Fibroblast of skin of right quadriceps (primary cell): ENCODE data around the gene ZNF592.

Experiments used
- DNase-seq: peaks from one replicate; pipeline ENCODE4 v3.0.0-alpha.2; 2013

The ZNF592 gene

DNA sequence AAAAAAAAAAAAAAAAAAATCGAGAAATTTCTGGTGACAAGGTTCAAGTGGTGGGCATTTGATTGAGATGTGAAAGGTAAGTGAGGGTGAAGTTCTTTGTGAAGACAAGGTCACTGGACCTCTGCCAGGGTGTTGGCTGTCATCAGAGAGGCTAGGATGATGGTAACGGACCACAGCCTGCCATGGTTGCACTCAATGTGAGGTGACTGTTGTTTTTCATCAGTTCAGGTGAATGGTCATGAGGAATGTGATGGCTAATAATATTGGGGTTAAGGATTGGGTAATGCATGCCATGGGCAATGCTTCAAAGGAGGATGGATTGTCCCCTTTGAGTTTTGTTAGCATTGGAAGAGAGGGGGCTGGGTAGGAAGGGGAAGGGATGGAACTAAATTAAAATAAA, 64.5 kb downstream of the ZNF592 start:
- no peak for DNase-seq

DNA sequence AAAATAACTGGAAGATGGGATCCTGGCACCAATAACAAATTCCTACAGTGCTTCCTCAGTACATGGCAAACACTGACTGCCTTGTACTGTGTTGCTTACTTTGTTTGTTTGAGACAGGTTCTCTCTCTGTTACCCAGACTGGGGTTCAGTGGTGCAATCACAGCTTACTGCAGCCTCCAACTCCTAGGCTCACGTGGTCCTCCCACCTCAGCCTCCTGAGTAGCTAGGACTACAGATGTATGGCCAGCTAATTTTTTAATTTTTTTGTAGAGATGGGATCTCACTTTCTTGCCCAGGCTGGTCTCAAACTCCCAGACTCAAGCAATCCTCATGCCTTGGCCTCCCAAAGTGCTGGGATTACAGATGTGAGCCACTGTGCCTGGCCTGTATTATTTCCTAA, 65.0 kb downstream of the ZNF592 start:
- DNase-seq: no peak

DNA sequence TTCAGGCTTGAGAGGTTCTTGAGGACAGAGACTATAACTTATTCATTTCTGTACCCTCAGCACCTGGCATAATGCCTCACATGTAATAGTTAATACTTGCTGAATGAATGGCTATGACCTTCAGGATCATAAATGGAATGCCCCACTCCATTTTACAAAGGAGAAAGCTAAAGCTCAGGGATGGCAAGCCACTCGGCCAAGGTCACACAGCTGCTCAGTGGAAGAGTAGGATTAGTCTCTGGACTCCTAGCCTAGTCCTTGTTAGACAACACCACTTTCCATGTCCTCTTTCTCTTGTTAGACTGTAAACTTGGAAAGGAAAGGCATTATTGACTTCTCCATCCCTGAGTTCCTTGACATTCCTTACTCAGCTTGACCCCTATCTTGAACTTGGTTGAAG, 65.5 kb downstream of the ZNF592 start:
- DNase-seq: no peak

DNA sequence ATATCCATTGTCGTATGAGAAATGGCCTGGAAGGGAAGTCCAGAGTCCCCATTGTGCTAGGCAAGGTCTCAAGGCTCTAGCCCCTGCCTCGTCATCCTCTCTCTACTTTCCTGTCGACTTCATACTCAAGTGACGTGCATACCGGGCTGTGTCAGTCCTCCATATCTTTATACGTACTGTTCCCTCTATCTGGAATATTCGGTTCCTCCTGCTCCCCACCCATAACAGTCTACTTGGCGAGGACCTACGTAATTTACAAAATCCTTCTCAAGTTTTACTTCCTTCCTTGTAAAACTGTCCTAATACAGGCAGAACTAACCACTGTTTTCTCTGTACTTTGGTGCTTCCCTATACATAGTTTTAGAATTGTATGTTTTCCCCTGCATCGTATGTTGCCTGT, 66.5 kb downstream of the ZNF592 start:
- DNase-seq: no peak

DNA sequence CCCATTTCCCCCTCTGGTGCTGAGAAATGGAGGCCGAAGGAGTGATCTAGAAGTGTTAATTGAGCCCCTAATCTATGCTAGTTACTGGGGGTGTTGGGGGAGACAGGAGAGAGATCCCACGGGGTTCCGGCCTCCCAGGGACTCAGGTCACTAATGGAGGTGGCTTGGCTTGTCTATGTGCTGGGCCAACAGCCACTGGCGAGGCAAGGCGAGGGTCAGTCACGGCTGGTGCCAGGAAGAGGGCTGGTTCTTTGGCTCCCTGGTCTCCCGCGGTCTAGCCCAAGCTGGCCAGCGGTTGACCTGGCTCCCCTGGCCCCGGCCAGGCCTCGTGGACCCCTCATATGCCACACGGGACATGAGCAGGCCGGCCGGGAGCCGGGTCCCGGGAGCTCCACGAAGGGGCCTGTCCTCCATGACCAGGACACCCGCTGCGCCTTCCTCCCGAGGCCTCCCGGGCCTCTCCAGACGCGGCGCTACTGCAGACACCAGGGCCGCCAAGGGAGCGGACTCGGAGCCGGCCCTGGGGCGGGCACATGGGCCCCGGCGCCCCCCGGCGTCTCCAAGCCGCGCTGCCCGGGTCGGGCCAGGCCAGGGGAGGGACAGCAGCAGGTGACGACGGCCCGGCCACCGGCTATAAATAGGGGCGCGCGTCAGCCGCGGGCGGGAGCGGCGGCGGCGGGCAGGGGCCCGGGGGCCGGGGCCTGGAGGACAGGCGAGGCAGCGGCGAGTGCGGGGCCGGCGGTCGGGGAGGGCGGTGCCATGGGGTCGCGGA, 68.5 kb downstream of the ZNF592 start, which contains the start of gene ALPK3:
TSS of gene ALPK3 (plus strand) at position 663 of the 772 bp plus-strand sequence. CDS start at position 760, 97 bp downstream.
- no peak for DNase-seq

DNA sequence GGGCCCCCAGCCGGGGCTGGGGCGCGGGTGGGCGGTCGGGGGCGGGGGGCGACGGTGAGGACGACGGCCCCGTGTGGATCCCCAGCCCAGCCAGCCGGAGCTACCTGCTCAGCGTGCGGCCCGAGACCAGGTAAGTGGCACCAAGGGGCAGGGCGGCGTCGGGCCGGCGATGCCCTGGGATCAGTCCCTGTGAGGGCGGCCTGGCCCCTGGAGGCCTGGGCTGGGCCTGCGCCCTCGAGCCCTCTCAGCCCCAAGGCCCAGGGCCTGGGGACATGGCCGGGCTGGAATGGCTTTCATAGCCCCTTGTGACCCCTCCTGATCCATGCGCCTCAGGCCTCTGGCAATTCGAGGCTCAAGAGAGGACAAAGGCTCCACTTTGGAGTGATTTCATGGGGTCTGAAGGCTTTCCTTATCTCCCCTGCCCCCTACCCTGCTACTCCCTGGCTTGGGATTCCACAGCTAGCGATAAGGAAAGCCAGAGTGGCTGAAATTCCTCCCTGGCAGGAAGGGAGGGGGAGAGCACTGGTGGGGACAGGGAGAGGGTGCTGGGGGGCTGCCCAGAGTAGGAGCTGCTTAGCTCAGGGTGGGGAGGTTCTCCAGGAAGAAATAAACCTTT, 69.2 kb downstream of the ZNF592 start:
- DNase-seq: no peak

DNA sequence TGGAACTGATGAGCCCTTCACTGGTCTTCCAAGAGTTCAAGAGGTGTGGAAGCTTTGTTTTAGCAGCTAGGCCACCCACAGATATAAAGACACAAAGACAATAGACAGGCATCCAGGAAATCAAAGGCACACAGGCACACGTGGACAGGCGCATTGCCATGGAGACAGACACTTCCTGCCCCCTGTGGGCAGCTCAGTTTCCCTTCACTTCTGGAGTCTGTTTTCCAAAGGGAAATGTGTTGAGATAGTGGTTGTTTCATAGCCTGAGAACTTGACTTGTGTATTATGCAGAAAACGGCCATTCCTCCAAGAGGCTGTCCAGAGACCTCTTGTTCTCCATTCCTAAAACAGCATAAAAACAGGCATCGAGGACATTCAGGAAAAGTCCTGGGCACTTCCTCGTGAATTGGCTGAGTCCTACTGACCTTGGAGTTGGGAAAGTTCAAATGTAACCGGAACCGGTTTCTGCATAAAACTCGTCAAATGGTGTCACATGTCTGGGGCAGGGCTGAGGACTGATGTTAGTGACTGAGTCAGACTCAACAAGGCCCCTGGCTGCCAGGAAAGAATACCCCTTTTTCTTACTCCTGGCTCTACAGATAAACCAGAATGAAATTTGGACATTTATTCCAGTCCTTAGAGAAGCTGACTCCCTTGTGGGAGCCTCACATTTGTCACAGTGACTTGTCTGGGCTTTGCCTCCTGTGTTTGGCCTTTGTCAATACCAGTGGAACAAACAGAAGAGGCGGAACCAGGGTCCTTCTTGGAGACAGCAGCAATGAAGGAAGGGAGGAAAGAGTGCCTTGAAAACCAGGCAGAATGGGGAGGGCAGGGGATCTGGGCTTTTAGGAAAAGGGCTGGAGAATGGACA, 70.1 kb downstream of the ZNF592 start:
- DNase-seq: peak; percentile 10

DNA sequence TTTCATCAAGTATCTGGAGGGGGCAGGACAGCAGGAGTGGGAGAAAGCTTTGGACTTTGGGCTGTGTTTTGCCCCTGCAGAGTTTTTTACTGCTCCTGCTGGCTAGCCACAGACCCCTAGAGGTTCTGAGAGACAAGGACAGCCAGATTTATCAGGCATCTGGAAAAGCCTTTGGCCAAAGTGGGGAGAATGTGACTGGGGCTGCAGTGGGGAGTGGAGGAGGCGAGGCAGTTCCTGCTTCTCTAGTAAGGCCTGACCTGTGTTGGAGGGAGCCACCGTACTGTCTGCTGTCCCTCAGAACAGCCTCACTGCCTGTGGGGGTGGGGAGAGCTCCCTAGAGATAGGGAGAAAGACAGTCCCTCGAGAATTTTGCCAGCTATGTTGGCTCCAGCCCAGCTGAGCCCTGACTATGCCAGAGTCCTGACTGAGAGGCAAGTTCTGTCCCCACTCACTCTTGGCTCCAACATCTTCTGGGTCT, 70.9 kb downstream of the ZNF592 start:
- DNase-seq: no peak

DNA sequence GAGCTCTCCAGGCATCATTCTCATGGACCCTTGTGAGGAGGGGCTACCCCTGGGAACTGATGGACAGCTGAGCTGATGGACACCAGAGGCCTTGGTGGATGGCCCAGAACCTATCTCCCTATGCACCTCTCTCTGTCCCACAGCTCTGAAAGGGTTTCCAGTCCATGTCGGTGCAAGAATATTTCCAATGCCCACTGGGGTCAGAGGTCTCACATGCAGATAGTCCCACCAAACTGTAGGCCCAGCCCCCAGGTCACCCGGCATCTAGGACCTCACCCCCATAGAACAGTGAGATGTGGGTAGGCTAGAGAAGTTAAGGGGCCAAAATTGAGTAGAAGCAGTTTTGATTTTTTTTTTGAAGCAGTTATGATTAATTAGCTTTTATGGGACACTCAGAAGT, 71.4 kb downstream of the ZNF592 start:
- DNase-seq: no peak

DNA sequence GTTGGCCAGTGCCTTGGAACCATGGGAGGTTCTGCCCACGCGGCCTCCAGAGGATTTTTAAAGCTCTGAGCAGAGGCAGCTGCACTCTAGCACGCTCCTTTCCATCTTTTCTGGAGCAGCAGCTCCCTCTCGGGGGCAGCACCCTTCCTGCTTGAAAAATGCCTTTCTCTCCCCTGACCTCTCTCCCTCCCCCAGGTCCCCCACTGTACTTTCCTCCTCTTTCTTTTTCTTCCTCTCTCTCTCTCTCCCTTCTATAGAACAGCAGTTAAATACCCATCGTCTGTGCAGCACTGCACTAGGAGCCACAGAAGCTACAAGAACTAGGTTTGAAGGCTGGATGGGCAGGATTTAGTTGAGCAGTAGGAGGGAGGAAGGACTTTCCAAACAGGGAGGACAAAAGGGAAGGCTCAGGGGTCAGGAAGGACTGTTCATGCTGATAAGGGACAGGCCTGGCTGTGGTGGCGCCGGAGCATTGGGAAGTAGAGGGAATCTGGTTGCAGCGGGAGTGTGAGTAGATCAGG, 73.2 kb downstream of the ZNF592 start:
- no peak for DNase-seq

DNA sequence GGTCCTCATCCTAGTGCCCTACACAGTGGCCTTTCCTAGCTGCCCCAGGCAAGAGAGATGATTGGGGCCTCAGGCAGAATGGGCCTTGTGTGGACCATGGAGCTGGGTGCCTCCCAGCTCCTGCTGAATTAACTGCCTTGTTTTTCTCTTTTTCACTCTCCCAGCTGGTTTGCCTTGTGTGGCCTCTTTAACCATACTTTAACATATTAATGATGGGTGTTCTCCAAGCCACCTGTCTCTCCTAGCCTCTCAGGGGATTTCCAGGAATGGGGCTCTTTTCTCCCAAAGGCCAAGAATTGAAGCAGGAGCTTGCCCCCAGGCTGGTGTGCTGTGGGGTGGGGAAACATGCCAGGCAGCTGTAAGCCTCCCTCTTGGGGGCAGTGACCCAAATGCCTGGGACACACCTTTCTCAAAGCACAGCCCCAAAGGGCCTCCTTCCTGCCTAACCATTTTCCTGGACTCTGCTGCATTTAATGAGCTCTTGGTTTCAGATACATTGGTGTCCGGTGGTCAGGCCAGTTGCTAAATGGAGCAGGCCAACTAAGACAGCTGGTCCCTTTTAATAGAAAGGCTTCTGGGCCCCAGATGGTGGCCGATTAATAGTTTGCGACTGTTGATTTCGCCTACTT, 74.4 kb downstream of the ZNF592 start:
- no peak for DNase-seq

DNA sequence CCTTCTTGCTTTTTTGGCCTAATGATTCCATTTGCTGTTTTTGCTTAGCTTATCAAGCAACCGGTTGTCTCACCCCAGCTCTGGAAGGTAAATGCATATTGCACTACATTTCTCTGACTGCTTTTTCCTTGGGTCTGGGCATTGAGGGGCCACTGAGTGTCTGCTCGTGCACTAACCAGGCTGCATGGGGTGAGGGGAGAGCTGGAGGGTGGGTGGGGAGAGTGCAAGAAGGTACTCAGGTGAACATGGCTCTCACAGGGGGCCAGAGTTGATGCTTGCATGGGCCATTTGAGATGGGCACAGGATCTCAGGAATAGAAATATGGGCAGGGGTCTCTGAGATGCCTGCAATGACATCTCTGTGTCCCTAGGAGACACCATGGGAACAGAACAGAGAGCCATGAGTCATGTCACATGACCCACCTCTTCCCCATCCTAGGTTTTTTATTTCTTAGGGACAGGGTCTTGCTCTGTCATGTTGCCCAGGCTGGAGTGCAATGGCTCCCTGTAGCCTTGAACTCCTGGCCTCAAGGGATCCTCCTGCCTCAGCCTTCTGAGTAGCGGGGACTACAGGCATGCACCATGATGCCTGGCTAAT, 75.0 kb downstream of the ZNF592 start:
- no peak for DNase-seq

DNA sequence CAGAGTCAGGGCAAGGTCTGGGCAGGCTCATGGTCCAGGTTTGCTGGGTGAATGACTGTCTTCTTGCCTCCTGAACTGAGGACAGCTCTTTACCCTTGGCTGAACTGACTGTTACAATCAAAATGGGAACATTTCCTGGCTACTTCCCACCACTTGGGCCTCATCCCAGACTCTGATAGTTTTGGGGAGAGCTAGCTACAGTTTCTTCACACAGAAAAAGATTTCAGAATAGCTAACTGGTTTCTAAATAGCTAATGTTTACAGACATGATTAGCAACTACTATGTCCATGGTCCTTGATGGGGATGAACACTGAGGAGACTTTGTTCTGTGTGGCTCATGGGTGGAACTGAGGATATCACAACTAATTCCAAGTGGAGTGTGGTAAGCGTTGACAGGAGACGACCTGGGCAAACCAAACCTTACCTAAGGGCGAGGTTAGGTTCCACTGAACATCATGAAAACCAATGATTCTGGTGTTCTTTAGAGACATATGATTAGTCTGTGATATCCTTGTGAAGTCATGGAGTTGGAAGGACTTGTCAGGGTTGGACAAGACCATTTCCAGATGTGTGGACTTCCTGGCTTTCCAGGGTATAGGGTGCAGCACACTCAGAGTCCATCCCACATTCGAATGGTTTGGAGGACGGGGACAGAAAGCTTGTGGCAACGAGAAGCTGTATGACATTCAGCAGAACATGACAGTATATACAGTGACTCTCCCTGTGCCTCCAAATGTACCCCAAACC, 76.0 kb downstream of the ZNF592 start:
- no peak for DNase-seq

DNA sequence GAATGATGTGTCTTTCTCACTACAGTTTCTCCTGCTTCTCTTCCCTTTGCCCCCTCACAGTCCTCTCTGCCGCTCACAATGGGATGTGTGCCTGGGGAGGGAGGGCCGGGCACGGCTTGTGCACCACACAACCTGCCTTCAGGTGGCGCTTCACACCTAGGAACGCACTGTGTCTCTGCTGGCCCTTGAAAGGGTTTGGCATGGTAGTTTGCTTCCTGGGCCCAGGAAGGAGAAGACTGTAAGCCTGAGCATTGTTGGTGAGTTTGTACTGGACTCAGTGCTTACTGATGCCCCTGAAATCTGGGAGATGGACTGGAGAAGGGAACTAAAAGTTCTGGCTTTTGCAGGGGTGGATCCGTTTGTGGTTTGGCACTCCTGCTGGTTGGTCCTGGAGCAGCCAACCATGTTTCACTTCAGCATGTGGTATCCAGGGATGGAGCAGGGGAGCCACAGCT, 78.0 kb downstream of the ZNF592 start:
- no peak for DNase-seq

DNA sequence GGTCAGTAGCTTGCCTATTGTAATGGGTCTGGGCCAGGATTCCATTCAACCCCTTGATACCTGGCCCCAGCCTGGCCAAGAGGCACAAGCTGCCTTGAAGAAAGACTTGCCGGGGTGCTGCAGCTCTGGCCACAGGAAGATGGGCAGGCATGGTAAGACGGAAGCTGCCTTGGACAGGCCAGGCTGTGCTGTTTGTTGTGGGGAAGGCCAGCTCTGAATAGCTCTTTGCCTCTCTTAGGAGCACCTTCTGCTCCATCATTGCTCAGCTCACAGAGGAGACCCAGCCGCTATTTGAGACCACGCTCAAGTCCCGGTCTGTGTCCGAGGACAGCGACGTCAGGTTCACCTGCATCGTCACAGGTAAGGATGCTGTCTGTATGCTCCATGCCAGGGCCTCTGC, 78.9 kb downstream of the ZNF592 start:
- DNase-seq: no peak

DNA sequence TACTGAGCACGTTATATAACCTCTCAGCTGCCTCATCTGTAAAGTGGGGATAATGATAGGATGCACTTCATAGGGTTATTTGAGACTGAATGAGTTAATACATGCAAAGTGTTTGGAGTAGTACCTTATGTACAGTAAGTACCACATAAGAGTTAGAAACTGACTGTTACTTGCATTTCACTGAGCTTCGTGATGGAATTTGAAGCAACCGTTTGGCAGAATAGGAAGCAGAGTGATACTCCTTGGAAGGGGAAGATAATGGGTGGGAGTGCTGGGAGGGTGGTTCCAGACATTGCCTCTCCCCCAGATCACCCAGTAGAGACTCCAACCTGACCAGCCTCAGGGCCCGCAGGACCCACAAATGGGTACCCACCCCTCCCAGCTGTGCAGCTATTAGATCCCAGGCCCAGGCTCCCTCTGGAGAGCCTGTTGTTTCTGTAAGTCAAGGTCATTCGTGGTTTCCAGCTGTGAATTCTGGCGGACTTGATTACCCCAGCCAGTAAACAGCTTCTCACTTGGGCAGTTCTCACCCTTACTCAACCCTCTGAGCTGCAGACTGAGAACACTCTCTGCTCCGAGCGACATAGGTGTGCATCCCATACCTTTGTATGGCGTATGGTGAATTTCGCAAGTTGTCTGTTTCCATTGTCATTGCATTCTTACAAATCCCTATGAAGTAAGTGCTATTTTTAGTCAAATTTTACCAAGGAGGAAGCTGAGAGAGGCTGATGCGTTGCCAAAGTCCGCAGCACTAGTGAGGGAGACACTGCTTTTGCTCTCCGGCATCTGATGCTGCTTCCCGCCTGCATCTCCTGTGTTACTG, 79.9 kb downstream of the ZNF592 start:
- DNase-seq: no peak

DNA sequence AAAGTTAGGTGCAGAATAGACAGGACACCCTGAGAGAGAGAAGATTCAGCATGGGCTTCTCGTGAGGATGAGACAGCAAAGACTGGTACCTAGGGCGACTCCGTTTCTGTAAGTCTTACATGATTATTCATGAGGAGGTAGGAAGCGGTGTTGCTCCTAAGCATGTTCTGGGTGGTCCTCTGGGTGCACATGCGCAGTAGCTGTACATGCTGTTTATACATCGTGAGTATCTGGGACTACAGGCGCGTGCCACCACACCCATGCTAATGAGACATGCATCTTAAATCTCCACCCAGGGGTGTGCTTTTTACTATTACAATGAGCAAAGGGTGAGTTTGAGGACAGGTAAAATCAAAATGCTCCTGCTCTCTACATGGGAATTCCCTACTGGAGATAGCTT, 81.0 kb downstream of the ZNF592 start:
- no peak for DNase-seq

DNA sequence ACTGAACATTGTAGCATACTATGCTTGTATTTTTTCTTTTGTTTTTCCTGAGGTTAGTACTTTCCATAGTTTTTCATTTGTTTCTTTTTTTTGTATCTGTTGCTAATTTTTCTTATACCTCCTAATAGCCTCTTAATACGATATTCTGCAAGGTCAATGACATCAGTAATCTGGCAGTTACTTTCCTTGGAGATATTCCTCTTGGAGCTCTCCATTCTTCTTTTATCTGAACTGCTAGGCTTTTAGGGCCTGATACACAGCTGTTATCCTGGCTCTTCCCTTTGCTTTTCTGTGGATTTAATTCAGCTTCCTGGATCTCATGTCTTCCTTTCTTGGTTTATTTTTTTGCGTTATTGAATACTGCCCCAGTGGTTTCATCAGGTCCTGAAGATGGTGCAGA, 81.6 kb downstream of the ZNF592 start:
- no peak for DNase-seq

DNA sequence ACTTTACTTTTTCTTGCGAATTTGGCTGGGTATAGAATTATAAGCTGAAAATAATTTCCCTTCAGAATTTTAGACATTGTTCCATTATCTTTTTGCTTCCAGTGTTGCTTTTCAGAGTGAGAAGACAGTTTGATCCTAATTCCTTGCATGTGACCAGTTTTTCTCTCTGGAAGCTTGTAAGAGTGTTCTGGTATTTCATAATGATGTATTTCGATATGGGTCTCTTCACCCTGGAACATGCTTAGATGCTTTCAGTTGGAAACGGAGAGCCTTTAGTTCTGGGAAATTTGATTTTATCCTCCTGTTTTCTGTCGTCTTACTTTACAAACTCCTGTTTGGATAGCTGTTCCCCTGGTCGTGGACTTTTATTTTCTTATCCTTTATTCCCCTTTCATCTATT, 82.6 kb downstream of the ZNF592 start:
- no peak for DNase-seq

DNA sequence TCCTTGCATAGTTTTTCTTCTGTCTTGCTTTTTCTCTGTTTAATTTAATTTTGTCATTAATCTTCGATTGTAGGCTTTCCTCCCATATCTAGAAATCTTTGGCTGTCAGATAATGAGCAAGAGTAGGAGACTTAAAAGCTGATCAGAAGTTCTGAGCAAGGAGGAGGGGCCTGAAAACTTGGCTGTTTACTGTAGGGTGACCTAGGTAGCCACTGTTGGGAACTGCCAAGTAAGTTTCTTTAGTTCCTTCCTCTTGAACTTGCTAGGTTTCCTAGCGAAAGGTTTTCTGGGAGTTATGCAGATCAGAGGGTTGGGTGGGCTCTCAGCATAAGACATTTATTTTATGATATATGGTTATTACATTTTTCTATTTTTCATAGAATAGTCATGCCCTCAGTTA, 83.2 kb downstream of the ZNF592 start:
- no peak for DNase-seq
